Mesothelial cell of epicardium (in vitro differentiated cells): ENCODE results near the gene RECQL5. TPM values are rescaled to one million over a fixed set of nuclear protein-coding genes. Genes with fewer than 3 reads are reported as not detected.

Experiments
- DNase-seq, 2 experiments: peaks; one replicate each; pipeline ENCODE4 v3.0.0; 2021; ENCODE audit warnings: low spot score in 2 of 2; ENCODE audit not compliant: unreplicated experiment in 2 of 2
- H3K27ac Mint-ChIP-seq: 2 replicates; pipeline ENCODE4 v1.8.0; 2021; ENCODE audit warnings: mixed read lengths
- H3K27me3 Mint-ChIP-seq: 2 replicates; pipeline ENCODE4 v1.8.0; 2021; ENCODE audit warnings: low read depth, mixed read lengths
- H3K36me3 Mint-ChIP-seq: 2 replicates; pipeline ENCODE4 v1.8.0; 2021; ENCODE audit warnings: mixed read lengths
- H3K4me1 Mint-ChIP-seq: 2 replicates; pipeline ENCODE4 v1.8.0; 2021; ENCODE audit warnings: mixed read lengths
- H3K4me3 Mint-ChIP-seq: 2 replicates; pipeline ENCODE4 v1.8.0; 2021; ENCODE audit warnings: mild to moderate bottlenecking, moderate library complexity, mixed read lengths
- H3K9me3 Mint-ChIP-seq: 2 replicates; pipeline ENCODE4 v1.8.0; 2021; ENCODE audit warnings: mixed read lengths
- CTCF ChIP-seq: fragments of 200-600 bp; sonication (generic); IDR thresholded peaks from one replicate; pipeline ENCODE4 v1.5.0; 2021; ENCODE audit warnings: antibody characterized with exemption; ENCODE audit not compliant: unreplicated experiment
- total RNA-seq: library from RNA; stranded (reverse); gene quantifications from 3 replicates; pipeline ENCODE4 v1.2.1, GENCODE V29; 2021

Gene RECQL5
- total RNA-seq, 1 donor from 2014 or later = 62.6 TPM

GRCh38 chr17:75617675-75618074, 49.3 kb downstream of the RECQL5 start:
- no peak for TF ChIP-seq CTCF
- H3K4me1 Mint-ChIP-seq = peaks cover 6% of the 10 kb centered on the region
- H3K9me3 Mint-ChIP-seq = no peaks in the 10 kb centered on the region
- no peak for DNase-seq
- no peaks in the 10 kb centered on the region for H3K27me3 Mint-ChIP-seq
- no peak overlapping the region for H3K4me3 Mint-ChIP-seq
- no peak overlapping the region for H3K27ac Mint-ChIP-seq
- peaks cover 2% of the 10 kb centered on the region for H3K36me3 Mint-ChIP-seq

- no peak for DNase-seq
- no peak for TF ChIP-seq CTCF
- Mint-ChIP-seq H3K9me3 (no peaks in the 10 kb centered on the region), H3K4me1 (peaks cover 4% of the 10 kb centered on the region), H3K27ac (no peak overlapping the region), H3K4me3 (no peak overlapping the region), H3K27me3 (no peaks in the 10 kb centered on the region), H3K36me3 (peaks cover 2% of the 10 kb centered on the region)
Measured at GRCh38 chr17:75617218-75617617, 49.7 kb downstream of the RECQL5 start.

GRCh38 chr17:75616521-75617122, 50.3 kb downstream of the RECQL5 start:
- Mint-ChIP-seq H3K4me3 (no peak overlapping the region), H3K27ac (no peak overlapping the region), H3K4me1 (no peaks in the 10 kb centered on the region), H3K27me3 (no peaks in the 10 kb centered on the region), H3K36me3 (peaks cover 2% of the 10 kb centered on the region), H3K9me3 (no peaks in the 10 kb centered on the region)
- no peak for TF ChIP-seq CTCF
- no peak for DNase-seq

- no peaks in the 10 kb centered on the region for H3K27me3 Mint-ChIP-seq
Measured at GRCh38 chr17:75615301-75615700, 51.7 kb downstream of the RECQL5 start.

GRCh38 chr17:75614556-75615270, 52.2 kb downstream of the RECQL5 start:
- H3K36me3 Mint-ChIP-seq = peaks cover 2% of the 10 kb centered on the region
- no peak for DNase-seq
- H3K9me3 Mint-ChIP-seq = no peaks in the 10 kb centered on the region
- H3K4me3 Mint-ChIP-seq = no peak overlapping the region
- no peak for TF ChIP-seq CTCF
- no peak overlapping the region for H3K27ac Mint-ChIP-seq
- H3K27me3 Mint-ChIP-seq = no peaks in the 10 kb centered on the region
- no peaks in the 10 kb centered on the region for H3K4me1 Mint-ChIP-seq

More at GRCh38 chr17:75615301-75615700, 51.7 kb downstream of the RECQL5 start:
- no peak for TF ChIP-seq CTCF
- Mint-ChIP-seq H3K36me3 (peaks cover 2% of the 10 kb centered on the region), H3K9me3 (no peaks in the 10 kb centered on the region), H3K4me3 (no peak overlapping the region), H3K27ac (no peak overlapping the region), H3K4me1 (no peaks in the 10 kb centered on the region)
- no peak for DNase-seq
